Measurements from ENCODE around the gene CDK2.
"Not testable (repeated sequence)": the region's sequence is repeated elsewhere in the genome, so short reads cannot be mapped to it uniquely, and the experiment has no call there.

The CDK2 gene

GRCh38 chr12:55997535-55997859 is 30.9 kb downstream of the CDK2 start:
- peaks cover 37% of the 10 kb centered on the region for H3K36me3 Mint-ChIP-seq (ENCODE audit: low read depth)
- peaks cover 4% of the 10 kb centered on the region for H3K4me1 Mint-ChIP-seq
- H3K9me3 Mint-ChIP-seq, result no peaks in the 10 kb centered on the region
- H3K27me3 Mint-ChIP-seq (ENCODE audit: low read depth), result no peaks in the 10 kb centered on the region
- TF ChIP-seq, protein P1, sequence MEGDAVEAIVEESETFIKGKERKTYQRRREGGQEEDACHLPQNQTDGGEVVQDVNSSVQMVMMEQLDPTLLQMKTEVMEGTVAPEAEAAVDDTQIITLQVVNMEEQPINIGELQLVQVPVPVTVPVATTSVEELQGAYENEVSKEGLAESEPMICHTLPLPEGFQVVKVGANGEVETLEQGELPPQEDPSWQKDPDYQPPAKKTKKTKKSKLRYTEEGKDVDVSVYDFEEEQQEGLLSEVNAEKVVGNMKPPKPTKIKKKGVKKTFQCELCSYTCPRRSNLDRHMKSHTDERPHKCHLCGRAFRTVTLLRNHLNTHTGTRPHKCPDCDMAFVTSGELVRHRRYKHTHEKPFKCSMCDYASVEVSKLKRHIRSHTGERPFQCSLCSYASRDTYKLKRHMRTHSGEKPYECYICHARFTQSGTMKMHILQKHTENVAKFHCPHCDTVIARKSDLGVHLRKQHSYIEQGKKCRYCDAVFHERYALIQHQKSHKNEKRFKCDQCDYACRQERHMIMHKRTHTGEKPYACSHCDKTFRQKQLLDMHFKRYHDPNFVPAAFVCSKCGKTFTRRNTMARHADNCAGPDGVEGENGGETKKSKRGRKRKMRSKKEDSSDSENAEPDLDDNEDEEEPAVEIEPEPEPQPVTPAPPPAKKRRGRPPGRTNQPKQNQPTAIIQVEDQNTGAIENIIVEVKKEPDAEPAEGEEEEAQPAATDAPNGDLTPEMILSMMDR (IDR thresholded peaks at IDR 0.05; ENCODE audit: unreplicated experiment in 3 of 3), result no peak
- H3K27ac Mint-ChIP-seq, result peak overlapping the region; percentile 81 to 98 (median 96)
- peak overlapping the region; percentile 93 to 99 (median 98) for H3K4me3 Mint-ChIP-seq

- not testable (repeated sequence) for H3K9me3 Mint-ChIP-seq; H3K4me1 Mint-ChIP-seq; H3K27me3 Mint-ChIP-seq (ENCODE audit: low read depth)
- Mint-ChIP-seq H3K27ac (peak overlapping the region in 1 of 3 experiments; percentile 41), H3K36me3 (ENCODE audit: low read depth) (peaks cover 39% of the 10 kb centered on the region), H3K4me3 (peak overlapping the region; percentile 56 to 78 (median 78))
Observed at GRCh38 chr12:55999522-55999921, 32.9 kb downstream of the CDK2 start.

- not testable (repeated sequence) for H3K4me1 Mint-ChIP-seq; H3K27ac Mint-ChIP-seq; H3K4me3 Mint-ChIP-seq; H3K27me3 Mint-ChIP-seq (ENCODE audit: low read depth); H3K9me3 Mint-ChIP-seq
- H3K36me3 Mint-ChIP-seq (ENCODE audit: low read depth), result peaks cover 45% of the 10 kb centered on the region
Observed at GRCh38 chr12:55999999-56000540, 33.4 kb downstream of the CDK2 start.

DNA sequence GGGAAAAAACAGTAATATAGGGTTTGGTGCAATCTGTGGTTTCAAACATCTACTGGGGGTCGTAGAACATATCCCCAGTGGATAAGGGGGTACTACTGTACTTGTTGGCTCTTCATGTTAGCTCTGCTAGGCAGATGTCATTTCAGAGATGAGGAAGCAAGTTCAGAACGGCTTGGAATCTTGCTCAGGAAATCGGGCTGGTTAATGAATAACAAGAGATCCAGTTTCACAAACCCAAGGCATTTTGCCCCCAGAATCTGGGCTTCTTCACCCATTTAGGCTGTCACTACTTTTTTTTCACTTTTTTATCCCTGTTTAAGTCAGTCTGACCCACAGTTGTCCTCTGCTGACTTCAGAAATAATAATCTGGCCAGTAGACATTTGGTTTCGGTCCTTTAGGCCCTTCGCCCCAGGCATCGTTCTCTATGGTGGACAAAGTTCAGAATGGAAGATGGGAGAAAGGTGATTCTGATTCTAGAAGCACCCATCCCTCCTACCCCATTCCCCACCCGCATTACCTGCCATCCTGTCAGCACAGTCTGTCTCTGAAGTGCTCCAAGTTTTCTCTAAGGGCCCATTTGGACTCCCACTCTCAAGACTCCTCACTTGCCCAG is 35.0 kb downstream of the CDK2 start:
- Mint-ChIP-seq H3K4me3 (peak overlapping the region in 2 of 3 experiments; percentile 8 to 45), H3K27me3 (ENCODE audit: low read depth) (no peaks in the 10 kb centered on the region), H3K27ac (peak overlapping the region; percentile 80 to 90 (median 83)), H3K4me1 (peaks cover 4% of the 10 kb centered on the region), H3K36me3 (ENCODE audit: low read depth) (peaks cover 44% of the 10 kb centered on the region), H3K9me3 (no peaks in the 10 kb centered on the region)
- TF ChIP-seq, protein P1 (IDR thresholded peaks at IDR 0.05; ENCODE audit: unreplicated experiment in 3 of 3), result no peak

- not testable (repeated sequence) for H3K27ac Mint-ChIP-seq; H3K9me3 Mint-ChIP-seq; H3K27me3 Mint-ChIP-seq (ENCODE audit: low read depth)
- peak overlapping the region in 1 of 3 experiments; percentile 5 for H3K4me3 Mint-ChIP-seq
- peaks cover 44% of the 10 kb centered on the region for H3K36me3 Mint-ChIP-seq (ENCODE audit: low read depth)
- peaks cover 11% of the 10 kb centered on the region for H3K4me1 Mint-ChIP-seq
Observed at GRCh38 chr12:56003376-56003775, 36.7 kb downstream of the CDK2 start.

DNA sequence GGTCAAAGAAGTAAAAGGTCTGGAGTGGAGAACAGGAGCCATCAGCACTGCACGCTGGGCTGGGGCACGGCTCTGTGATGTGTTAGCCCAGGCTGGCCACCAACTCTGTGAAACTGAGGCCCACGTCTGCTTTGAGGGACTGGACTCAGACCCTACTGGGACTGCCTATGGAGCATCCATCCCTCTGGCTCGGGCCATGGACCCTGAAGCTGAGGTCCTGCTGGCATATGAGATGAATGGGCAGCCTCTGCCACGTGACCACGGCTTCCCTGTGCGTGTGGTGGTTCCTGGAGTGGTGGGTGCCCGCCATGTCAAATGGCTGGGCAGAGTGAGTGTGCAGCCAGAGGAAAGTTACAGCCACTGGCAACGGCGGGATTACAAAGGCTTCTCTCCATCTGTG is 37.6 kb downstream of the CDK2 start:
- Mint-ChIP-seq H3K9me3 (no peaks in the 10 kb centered on the region), H3K27ac (no peak overlapping the region), H3K27me3 (ENCODE audit: low read depth) (no peaks in the 10 kb centered on the region), H3K4me3 (peak overlapping the region; percentile 24 to 42 (median 26)), H3K4me1 (peaks cover 16% of the 10 kb centered on the region), H3K36me3 (ENCODE audit: low read depth) (peaks cover 41% of the 10 kb centered on the region)
- TF ChIP-seq, protein P1 (IDR thresholded peaks at IDR 0.05; ENCODE audit: unreplicated experiment in 3 of 3), result no peak

DNA sequence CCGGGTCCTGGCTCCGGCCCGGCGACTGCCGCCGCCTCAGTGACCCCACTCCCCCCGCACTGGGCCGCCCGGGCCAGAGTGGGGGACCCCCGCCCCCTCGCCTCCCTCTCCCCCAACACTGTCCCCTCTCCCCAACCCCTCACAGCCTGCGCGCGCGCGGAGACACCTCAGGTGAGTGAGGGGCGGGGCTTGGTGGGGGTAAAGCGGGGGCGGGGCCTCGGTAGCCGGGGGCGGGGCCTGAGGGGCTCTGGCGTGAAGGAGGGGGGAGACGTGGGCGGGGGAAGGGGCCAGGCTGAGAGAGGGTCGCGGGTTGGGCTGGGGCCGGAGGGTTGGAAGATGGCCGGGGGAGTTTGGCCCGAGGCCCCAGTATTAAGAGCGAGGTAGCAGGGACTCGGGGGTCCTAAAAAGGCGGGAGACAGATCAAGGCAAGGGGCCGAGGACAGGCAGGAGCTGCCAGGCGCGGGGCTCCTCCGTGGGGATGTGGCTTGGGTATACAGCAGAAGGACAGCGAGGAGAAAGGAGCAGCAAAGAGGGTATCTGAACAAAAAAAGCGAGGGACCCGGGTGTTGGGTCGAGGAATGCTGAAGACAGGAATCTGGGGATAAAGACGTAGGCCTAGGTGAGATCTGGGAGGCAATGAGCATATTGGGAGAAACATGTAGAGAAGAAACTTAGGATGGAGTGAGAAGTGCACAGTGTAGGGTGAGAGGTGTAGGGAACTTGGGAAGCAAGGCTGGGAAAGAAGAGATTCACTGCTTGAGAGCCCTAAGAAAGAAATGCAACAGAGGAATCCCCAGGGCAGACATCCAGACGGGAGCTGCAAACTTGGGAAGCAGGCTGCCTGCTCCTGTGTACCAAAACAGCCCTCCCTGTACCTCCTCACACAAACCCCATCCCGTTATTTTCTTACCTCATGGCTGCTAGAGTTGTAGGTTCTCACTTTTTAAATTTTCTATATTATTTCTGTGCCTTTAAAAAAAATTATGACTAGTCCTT is 41.2 kb downstream of the CDK2 start:
- TF ChIP-seq, protein P1 (IDR thresholded peaks at IDR 0.05; ENCODE audit: unreplicated experiment in 3 of 3), result no peak
- Mint-ChIP-seq H3K9me3 (no peaks in the 10 kb centered on the region), H3K4me3 (peak overlapping the region; percentile 88 to 93 (median 90)), H3K36me3 (ENCODE audit: low read depth) (peaks cover 22% of the 10 kb centered on the region), H3K27ac (peak overlapping the region; percentile 98 to 99 (median 99)), H3K27me3 (ENCODE audit: low read depth) (no peaks in the 10 kb centered on the region), H3K4me1 (peaks cover 43% of the 10 kb centered on the region)
